ENCODE measurements around the gene RAB11FIP3. TPM values are rescaled to one million over a fixed set of nuclear protein-coding genes. Genes with fewer than 3 reads are reported as not detected.

Gene RAB11FIP3
- polyA plus RNA-seq, 3 donors from 2014 or later = 0.04 to 3.7 (median 1.8) TPM

DNA sequence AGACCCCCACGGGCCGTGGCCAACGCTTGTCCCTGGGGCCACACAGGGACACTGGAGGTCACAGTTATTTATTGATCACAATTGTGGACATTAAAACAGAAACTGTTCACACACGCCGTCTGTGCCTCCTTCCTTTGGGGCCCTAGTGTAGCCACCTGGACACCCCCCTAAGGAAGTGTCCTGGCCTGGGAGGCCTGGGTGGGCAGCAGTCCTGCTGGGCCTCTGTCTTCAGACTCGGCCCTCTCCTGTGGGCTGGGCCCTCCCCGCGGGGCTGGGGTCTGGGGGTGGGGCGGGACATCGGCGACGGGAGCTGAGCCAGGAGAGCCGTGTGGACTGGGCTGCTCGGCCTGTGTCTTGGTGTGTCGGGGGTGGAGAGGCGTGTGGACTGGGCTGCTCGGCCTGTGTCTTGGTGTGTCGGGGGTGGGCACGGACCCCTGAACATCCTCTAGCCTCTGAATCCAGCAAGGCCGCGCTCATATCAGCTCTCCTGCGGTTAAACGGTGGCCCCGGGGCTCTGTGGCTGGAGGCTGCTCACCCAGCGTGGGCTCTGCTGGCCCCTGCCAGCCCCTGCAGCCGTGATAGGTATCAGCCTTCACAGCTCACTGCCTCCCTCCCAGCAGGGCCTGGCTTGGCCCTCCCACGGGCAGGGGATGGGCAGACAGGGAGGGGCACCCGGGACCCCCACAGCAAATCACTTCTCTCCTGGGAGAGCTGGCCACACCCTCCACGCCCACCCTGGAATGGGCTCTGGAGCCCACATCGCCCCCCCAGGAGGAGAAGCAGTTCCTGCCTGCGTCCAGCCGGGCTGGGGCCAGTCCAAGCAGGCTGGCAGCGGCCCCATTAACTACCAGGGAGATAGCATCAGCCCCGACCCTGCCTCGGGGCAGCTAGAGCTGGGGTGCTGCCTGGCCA lies 140.2 kb downstream of the RAB11FIP3 start:
- Mint-ChIP-seq H3K4me3 (no peak overlapping the region), H3K9me3 (no peaks in the 10 kb centered on the region), H3K4me1 (peaks cover 21 to 22% of the 10 kb centered on the region in 2 donors), H3K36me3 (no peaks in the 10 kb centered on the region), H3K27ac (no peak overlapping the region), H3K27me3 (ENCODE audit: low read depth in 3 of 3) (peaks cover 3 to 14% (median 10%) of the 10 kb centered on the region in 3 donors)
- DNase-seq = no peak

DNA sequence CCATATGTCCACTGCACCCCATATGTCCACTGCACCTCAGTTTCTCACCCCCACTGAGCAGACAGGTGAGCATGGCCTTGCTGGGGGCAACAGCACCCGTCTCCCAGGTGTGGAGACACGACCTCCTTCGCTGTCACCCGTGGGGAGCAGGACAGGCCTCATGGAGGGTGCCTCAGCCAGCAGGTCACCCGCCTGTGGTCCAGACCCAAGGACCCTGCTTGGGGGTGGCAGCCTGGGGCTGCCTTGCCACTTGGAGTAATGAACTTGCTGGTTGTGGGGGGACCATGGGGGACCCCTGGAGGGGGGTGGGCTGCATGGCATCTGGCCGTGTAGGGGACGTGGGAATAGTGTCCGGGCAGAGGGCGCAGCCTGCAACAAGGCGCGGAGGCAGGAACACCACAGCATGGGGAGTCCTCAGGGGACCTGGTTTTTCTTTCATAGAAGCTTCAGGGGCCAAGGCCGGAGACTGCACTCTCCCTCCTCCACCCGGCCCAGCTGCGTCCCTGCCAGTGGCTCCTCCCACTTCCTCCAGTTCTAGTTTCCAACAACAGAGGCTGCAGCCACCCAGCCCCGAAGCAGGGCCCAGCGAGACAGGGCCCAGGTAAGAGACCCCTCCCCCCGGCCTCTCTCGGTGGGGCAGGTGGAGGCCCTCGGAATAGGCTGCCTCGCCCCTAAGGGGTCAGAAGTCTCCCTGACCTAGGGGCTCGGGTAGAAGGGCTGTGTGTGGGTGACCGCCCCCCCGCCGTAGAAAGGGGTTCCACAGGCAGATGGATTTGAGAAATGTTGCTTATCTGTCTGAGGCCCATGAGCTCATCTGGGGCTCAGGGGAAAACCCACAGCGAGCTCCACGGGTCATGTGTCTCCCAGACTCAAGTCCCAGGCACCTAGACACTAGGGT lies 141.3 kb downstream of the RAB11FIP3 start, which contains the start of gene NHLRC4:
Gene NHLRC4 (plus strand): TSS at position 531 of the 898 bp plus-strand sequence. CDS start 1,043 bp downstream, outside the sequence.
- Mint-ChIP-seq H3K27me3 (ENCODE audit: low read depth in 3 of 3) (peaks cover 8 to 22% (median 18%) of the 10 kb centered on the region in 3 donors), H3K4me1 (peaks cover 31 to 33% of the 10 kb centered on the region in 2 donors), H3K36me3 (no peaks in the 10 kb centered on the region), H3K27ac (peak within 1 kb of the TSS in 1 of 6 donors; percentile 62), H3K9me3 (no peaks in the 10 kb centered on the region), H3K4me3 (peak within 1 kb of the TSS in 4 of 5 donors; percentile 35 to 58 (median 46))
- peak in 1 of 3 donors; percentile 24 for DNase-seq

DNA sequence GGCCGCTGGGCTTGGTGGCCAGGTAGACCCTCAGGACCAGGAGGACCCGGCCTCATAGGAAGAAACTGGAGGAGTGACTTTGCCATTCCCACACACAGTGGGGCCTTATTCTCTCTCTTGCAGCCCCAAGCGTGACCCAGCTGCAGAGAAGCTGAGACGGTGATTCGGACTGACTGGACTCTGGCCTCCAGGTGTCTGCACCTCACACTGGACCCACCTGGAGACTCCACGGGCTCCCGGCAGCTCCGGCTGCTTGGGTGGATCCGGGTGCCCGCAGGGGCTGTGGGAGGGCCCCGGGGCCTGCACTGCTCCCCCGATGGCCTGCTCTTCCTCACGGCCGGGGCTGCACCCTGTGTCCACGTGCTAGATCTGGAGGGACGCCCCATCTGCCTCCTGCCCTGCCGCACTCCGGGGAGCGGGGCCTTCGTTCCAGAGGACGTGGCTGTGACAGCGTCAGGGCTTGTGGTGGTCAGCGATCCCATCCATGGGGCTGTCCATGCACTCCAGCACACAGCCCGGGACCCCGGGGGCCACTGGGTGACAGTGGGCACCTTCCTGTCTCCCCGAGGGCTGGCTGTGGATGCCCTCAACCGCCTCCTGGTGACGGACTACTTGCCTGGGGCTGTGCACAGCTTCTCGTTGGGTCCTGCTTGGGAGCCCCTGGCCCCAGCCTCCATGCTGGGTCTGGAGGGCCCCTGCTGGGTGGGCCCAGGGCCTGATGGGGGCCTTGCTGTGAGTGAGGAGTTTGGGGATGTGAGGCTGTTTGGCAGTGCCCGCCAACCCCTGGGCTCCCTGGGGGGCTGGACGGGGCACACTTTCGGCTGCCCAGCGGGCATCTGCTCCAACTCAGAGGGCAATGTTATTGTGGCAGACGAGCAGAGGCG lies 142.2 kb downstream of the RAB11FIP3 start:
- no peaks in the 10 kb centered on the region for H3K36me3 Mint-ChIP-seq
- peak overlapping the region in 2 of 5 donors; percentile 35 to 42 for H3K4me3 Mint-ChIP-seq
- H3K4me1 Mint-ChIP-seq = peaks cover 32 to 35% of the 10 kb centered on the region in 2 donors
- no peak for DNase-seq
- H3K27me3 Mint-ChIP-seq (ENCODE audit: low read depth in 3 of 3) = peaks cover 8 to 19% (median 19%) of the 10 kb centered on the region in 3 donors
- H3K9me3 Mint-ChIP-seq = no peaks in the 10 kb centered on the region
- no peak overlapping the region for H3K27ac Mint-ChIP-seq

DNA sequence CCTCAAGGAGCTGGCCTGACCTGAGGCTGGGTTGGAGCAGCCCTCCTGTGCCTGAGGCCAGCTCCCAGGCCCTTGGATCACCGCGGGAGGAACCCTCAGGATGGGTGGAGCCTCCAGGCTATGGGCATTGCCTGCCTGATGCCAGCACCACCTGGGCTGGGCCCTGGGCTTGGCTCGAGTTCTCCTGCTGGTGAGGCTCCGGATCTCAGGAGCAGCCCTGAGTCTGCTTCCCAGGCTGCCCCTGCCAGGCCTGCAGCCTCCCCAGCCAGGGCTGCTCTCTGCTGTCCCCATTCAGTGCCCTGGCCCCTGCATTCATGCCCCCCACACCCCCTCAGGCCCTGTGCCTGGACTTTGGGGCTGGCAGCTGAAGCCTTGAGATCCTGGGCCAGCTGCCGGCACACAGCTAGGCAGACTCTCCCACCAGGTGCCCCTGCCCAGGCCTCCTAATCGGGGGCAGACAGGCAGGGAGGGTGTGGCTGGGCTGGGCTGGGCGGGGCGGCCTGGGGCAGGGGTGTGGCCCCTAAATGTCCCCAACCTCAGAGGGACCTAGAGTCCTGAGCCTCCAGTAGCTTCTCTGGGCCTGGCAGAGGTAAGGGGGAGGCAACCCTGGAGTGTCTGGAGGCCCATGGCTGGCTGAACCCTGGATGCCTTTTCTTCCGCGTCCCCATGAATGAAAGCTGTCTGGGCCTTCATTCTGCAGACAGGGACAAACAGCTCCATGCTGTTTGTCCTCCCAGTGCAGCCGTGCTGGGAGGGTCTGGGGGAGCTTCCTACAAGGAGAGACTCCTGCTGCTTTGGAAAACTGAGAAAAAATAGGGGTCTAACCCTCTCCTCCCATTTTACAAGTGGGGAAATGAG lies 143.2 kb downstream of the RAB11FIP3 start:
- H3K27me3 Mint-ChIP-seq (ENCODE audit: low read depth in 3 of 3) = peaks cover 8 to 19% (median 19%) of the 10 kb centered on the region in 3 donors
- peak overlapping the region; percentile 70 to 86 (median 83) for H3K4me3 Mint-ChIP-seq
- H3K9me3 Mint-ChIP-seq = no peaks in the 10 kb centered on the region
- no peak for DNase-seq
- no peaks in the 10 kb centered on the region for H3K36me3 Mint-ChIP-seq
- peak overlapping the region; percentile 23 to 95 (median 76) for H3K27ac Mint-ChIP-seq
- H3K4me1 Mint-ChIP-seq = peaks cover 31 to 35% of the 10 kb centered on the region in 2 donors

DNA sequence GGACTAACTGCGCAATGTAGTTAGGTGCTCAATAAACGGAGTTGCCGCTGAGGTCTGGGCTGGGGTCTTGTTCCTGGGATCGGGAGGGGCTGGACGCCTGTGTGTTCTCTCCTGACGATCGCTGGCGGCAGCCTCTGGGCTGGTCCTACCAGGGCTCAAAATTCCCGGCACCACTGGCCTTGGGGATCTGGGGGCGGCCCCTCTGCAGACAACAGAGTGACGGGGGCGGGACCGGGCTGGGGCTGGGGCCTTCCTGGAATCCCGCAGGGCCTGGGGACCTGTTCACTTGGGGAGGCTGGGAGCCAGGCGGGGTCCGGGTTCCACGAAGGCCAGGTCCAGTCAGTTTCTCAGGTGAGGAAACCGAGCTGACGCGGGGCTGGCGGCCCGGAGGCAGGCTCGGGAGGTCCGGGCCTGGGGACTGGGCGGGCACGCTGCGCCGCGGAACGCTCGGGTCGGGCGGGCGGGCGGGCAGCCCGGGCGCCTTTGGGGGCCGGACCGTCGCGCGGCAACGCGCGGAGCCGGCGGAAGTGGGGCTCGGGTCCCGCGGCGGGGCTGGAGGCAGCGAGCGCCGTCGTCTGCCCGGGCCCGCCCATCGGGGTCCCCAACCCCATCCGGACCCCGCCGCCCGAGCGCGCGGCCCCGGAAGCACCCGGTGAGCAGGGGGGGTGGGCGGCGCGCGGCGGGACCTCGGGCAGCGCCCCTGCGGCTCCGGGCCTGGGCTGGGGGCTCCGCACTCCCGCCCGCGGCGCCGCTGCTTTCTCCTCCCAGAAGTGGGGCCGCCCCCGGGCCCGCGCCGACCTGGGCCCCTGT lies 144.2 kb downstream of the RAB11FIP3 start, which contains the start of gene PIGQ:
Gene PIGQ (plus strand): TSS at position 524 of the 810 bp plus-strand sequence. CDS start 4,107 bp downstream, outside the sequence.
- no peaks in the 10 kb centered on the region for H3K9me3 Mint-ChIP-seq
- DNase-seq = peak; percentile 66 to 73 (median 67)
- peak within 1 kb of the TSS; percentile 80 to 86 (median 83) for H3K4me3 Mint-ChIP-seq

More for the DNA sequence above, 144.2 kb downstream of the RAB11FIP3 start, which contains the start of gene PIGQ:
- H3K4me1 Mint-ChIP-seq = peaks cover 31 to 35% of the 10 kb centered on the region in 2 donors
- peak within 1 kb of the TSS; percentile 74 to 95 (median 85) for H3K27ac Mint-ChIP-seq
- no peaks in the 10 kb centered on the region for H3K36me3 Mint-ChIP-seq
- peaks cover 8 to 19% (median 19%) of the 10 kb centered on the region in 3 donors for H3K27me3 Mint-ChIP-seq (ENCODE audit: low read depth in 3 of 3)

Other genes with a start within 250 kb of the RAB11FIP3 start
- gene HBA1, start 249.0 kb upstream of the RAB11FIP3 start, polyA plus RNA-seq = 100 to 1,000 TPM in 2 of 3 donors, 10 to 100 TPM in 1; 70.7 to 207 (median 119) TPM
- 10 to 100 TPM in 1 of 3 donors, 1 to 10 TPM in 2; 4.9 to 10.3 (median 8.9) TPM for gene HBQ1, start 245.2 kb upstream of the RAB11FIP3 start, polyA plus RNA-seq
- 10 to 100 TPM in 2 of 3 donors, 1 to 10 TPM in 1; 4.5 to 15.0 (median 10.4) TPM for gene LUC7L, start 196.2 kb upstream of the RAB11FIP3 start, polyA plus RNA-seq
- gene FAM234A, start 190.8 kb upstream of the RAB11FIP3 start, polyA plus RNA-seq = 10 to 100 TPM; 19.3 to 56.6 (median 24.4) TPM
- not detected for gene RGS11, start 149.7 kb upstream of the RAB11FIP3 start, polyA plus RNA-seq
- gene ARHGDIG, start 145.1 kb upstream of the RAB11FIP3 start, polyA plus RNA-seq = not detected
- not detected for gene PDIA2, start 142.5 kb upstream of the RAB11FIP3 start, polyA plus RNA-seq
- gene AXIN1, start 72.9 kb upstream of the RAB11FIP3 start, polyA plus RNA-seq = 10 to 100 TPM in 1 of 3 donors, 1 to 10 TPM in 2; 1.9 to 12.5 (median 5.2) TPM
- 100 to 1,000 TPM in 2 of 3 donors, 10 to 100 TPM in 1; 98.6 to 139 (median 106) TPM for gene MRPL28, start 55.1 kb upstream of the RAB11FIP3 start, polyA plus RNA-seq
- gene PGAP6, start 43.7 kb upstream of the RAB11FIP3 start, polyA plus RNA-seq = 10 to 100 TPM; 16.0 to 35.9 (median 23.7) TPM
- gene NME4, start 28.4 kb upstream of the RAB11FIP3 start, polyA plus RNA-seq = 10 to 100 TPM; 30.4 to 53.7 (median 36.5) TPM
- 10 to 100 TPM in 1 of 3 donors, 1 to 10 TPM in 2; 3.6 to 12.9 (median 5.4) TPM for gene DECR2, start 23.8 kb upstream of the RAB11FIP3 start, polyA plus RNA-seq
- 10 to 100 TPM in 2 of 3 donors, 1 to 10 TPM in 1; 9.2 to 30.7 (median 10.1) TPM for gene CAPN15, start 102.1 kb downstream of the RAB11FIP3 start, polyA plus RNA-seq
- gene PRR35, start 134.7 kb downstream of the RAB11FIP3 start, polyA plus RNA-seq = not detected
- gene NHLRC4, start 141.4 kb downstream of the RAB11FIP3 start, polyA plus RNA-seq = under 1 TPM in 2 of 3 donors, not detected in 1; 0.42 to 0.61 TPM
- gene PIGQ, start 144.3 kb downstream of the RAB11FIP3 start, polyA plus RNA-seq = 10 to 100 TPM; 10.5 to 17.7 (median 12.6) TPM
- gene RAB40C, start 164.4 kb downstream of the RAB11FIP3 start, polyA plus RNA-seq = 10 to 100 TPM in 1 of 3 donors, 1 to 10 TPM in 2; 4.6 to 17.5 (median 5.8) TPM
- gene WFIKKN1, start 205.3 kb downstream of the RAB11FIP3 start, polyA plus RNA-seq = under 1 TPM in 2 of 3 donors, not detected in 1; 0.17 to 0.19 TPM
- gene METTL26, start 210.7 kb downstream of the RAB11FIP3 start, polyA plus RNA-seq = 100 to 1,000 TPM in 1 of 3 donors, 10 to 100 TPM in 2; 89.3 to 128 (median 93.9) TPM
- gene MCRIP2, start 216.2 kb downstream of the RAB11FIP3 start, polyA plus RNA-seq = 10 to 100 TPM; 16.8 to 36.3 (median 22.8) TPM
- 1 to 10 TPM in 2 of 3 donors, not detected in 1; 1.2 to 2.4 TPM for gene WDR90, start 223.7 kb downstream of the RAB11FIP3 start, polyA plus RNA-seq
- 10 to 100 TPM; 36.8 to 53.3 (median 43.0) TPM for gene RHOT2, start 242.5 kb downstream of the RAB11FIP3 start, polyA plus RNA-seq